Kidney epithelial cell (primary cell): ENCODE data around the gene UFSP2. TPM values are rescaled to one million over a fixed set of nuclear protein-coding genes. Genes with fewer than 3 reads are reported as not detected.

Source experiments
- DNase-seq: peaks from one replicate; pipeline ENCODE4 v3.0.0-alpha.2; 2010; ENCODE audit warnings: low read depth
- H3K27me3 ChIP-seq: 2 replicates; pipeline ENCODE4 v1.6.0; 2011; ENCODE audit warnings: low read length; ENCODE audit not compliant: control insufficient read depth, insufficient read depth
- H3K36me3 ChIP-seq: 2 replicates; pipeline ENCODE4 v1.5.1; 2011; ENCODE audit warnings: low read length; ENCODE audit not compliant: control insufficient read depth, insufficient read depth
- H3K4me3 ChIP-seq: 2 replicates; pipeline ENCODE4 v1.5.1; 2011; ENCODE audit warnings: low read depth, mild to moderate bottlenecking, control low read depth, low read length
- total RNA-seq: library from RNA; depleted of rRNA; stranded (reverse); fragments of >200 nt; gene quantifications from 2 replicates; pipeline ENCODE4 v1.2.3, GENCODE V29; 2015
- TF ChIP-seq, protein P1 (sequence below): IDR thresholded peaks from 2 replicates; pipeline ENCODE4 v1.5.1; 2011; ENCODE audit warnings: mild to moderate bottlenecking, moderate library complexity, low read length, control low read depth, inconsistent platforms; ENCODE audit not compliant: insufficient read depth, poor library complexity, severe bottlenecking

The UFSP2 gene
- total RNA-seq, 1 donor from 2014 or later, result 37.9 TPM

DNA sequence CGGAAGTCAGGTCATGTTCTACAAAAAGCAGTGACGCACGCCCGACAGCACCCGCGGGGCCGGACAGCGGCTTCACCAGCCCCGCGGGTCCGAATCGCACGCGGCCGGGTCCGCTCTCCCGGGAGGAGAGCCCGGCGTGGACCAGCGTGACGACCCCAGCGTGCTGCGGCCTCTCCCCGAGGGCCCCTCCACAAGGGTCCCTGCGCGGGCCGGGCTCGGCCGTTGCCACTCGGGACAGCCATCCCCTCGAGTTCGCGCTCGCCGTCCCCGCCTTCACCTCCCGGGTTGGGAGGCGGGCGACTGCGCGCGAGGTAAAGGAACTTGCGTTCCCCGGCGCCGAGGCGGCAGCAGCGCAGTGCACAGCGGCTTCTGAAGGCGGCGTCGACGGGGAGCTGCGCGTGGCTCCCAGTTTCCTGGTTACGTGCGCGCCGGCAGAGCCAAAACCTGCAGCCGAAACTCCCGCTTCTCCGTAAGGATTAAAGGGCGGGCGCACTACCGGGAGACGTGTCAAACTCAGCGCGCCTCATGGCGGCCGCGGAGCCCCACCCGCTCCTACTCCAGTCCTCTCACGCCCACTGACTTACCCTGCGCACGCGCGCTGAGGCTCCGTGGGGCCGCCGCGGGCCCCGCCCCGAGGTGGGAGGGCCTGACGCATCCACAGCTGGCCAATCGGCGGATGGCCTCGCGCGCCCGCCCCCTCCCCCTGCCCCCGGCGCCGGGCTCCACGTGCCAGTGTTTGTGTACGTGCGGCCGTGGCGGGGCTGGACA is 29.6 kb downstream of the UFSP2 start:
- Histone ChIP-seq H3K4me3 (peak overlapping the region; percentile 49), H3K27me3 (no peaks in the 10 kb centered on the region), H3K36me3 (no peaks in the 10 kb centered on the region)
- peak; percentile 85 for DNase-seq
- TF ChIP-seq, protein P1, sequence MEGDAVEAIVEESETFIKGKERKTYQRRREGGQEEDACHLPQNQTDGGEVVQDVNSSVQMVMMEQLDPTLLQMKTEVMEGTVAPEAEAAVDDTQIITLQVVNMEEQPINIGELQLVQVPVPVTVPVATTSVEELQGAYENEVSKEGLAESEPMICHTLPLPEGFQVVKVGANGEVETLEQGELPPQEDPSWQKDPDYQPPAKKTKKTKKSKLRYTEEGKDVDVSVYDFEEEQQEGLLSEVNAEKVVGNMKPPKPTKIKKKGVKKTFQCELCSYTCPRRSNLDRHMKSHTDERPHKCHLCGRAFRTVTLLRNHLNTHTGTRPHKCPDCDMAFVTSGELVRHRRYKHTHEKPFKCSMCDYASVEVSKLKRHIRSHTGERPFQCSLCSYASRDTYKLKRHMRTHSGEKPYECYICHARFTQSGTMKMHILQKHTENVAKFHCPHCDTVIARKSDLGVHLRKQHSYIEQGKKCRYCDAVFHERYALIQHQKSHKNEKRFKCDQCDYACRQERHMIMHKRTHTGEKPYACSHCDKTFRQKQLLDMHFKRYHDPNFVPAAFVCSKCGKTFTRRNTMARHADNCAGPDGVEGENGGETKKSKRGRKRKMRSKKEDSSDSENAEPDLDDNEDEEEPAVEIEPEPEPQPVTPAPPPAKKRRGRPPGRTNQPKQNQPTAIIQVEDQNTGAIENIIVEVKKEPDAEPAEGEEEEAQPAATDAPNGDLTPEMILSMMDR, result no peak

DNA sequence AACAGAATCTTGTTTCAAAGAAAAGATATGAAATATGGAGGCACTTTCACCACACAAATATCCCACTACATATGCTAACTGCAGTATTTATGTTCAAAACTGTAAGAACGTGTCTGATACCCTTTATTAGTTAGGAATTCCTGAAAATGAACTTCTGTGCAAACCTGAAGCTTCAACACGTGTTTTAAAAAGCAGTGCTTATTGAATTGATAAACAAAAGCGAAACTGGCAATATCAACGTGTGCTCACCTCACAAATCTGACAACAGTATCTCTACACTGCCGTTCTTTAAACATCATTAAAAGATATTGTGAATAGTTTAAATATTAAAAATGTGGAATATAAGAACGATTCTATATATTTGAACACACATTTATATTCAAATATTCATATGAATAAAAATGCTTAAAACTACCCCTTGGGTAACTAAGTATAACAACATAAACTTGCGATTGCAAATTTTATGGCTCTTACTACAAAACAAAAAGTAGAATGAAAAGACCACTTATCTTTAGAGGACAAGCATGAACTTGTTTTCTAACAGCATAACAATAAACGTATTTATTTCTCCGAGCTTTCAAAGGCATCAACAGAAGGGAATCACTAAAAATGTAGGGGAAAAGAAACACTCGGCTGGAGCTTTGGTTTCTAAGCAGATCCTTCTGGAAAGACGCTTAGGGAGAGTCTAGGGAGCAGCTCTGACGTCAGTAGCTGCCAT is 30.4 kb downstream of the UFSP2 start, which contains the start of gene LRP2BP:
Gene LRP2BP, minus strand, starts transcription at position 687 of the 718 bp plus-strand sequence. CDS start 17,738 bp downstream, outside the sequence.
- H3K27me3 ChIP-seq, result no peaks in the 10 kb centered on the region
- DNase-seq, result no peak
- no peaks in the 10 kb centered on the region for H3K36me3 ChIP-seq
- peak within 1 kb of the TSS; percentile 49 for H3K4me3 ChIP-seq
- TF ChIP-seq, protein P1, result no peak

DNA sequence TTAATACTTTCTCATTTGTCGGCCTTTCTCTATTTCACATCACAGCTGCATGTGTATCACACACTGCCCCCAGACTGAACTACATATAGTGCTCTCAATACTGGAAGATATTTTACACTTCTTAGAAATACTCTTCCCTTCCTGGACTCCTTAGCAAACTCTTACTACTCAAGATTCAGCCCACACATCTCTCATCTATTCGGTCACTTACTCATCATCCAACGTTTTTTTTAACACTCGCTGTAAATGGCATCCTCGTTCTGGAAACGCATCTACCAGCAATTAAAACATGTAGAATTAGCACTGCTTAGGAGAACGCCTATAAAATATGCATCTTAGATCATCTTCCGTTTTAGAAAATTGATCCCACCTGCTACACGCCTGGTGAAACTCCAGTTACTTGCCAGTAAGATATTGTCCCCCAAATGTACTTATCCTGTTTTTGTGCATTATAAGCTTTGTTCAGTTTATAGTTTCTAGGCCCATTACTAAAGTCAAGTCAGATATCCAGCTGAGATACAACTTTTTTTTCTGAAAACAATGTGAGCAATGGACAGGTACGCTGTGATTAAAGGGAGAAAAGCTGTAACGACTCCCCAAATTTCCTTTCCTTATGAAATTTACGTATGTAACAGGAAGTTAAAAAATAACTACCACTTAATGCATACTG is 31.1 kb downstream of the UFSP2 start:
- no peak overlapping the region for H3K4me3 ChIP-seq
- TF ChIP-seq, protein P1, result no peak
- no peaks in the 10 kb centered on the region for H3K27me3 ChIP-seq
- H3K36me3 ChIP-seq, result no peaks in the 10 kb centered on the region
- no peak for DNase-seq

DNA sequence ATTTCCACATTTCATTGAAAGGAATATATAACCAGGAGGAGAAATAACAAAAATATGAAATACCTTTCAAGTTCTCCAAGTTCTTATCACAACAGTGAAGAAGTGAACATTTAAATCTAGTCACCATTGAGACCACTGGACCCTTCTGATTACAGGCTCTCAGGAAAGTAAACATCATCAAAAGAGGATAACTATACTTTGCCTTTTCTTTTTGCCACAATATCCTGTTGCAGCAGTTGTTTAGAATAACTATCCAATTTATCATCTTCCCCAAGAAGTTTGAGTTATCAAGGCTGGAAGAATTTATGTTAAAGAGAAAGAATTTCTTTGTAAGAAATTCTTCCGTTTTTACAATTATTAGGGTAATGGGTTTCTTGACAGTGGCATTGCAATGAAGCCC is 33.6 kb downstream of the UFSP2 start:
- TF ChIP-seq, protein P1, result no peak
- no peak overlapping the region for H3K4me3 ChIP-seq
- no peaks in the 10 kb centered on the region for H3K27me3 ChIP-seq
- no peak for DNase-seq
- no peaks in the 10 kb centered on the region for H3K36me3 ChIP-seq

DNA sequence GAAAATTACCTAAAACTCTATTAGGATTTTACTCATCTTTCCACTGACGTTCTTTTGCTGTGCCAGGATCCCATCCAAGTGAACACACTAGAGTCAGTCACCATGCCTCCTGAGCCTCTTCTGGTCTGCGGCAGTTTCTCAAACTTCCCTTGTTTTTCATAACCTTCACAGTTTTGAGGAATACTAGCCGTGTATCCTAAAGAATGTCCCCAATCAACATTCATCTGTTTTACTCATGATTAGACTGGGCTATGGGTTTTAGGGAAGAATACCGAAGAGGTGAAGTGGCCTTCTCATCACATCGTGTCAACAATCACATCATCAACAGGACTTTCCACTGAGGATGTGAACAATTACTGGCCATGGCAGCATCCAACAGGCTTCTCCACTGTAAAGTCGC is 34.8 kb downstream of the UFSP2 start:
- Histone ChIP-seq H3K27me3 (no peaks in the 10 kb centered on the region), H3K36me3 (no peaks in the 10 kb centered on the region), H3K4me3 (no peak overlapping the region)
- no peak for DNase-seq
- TF ChIP-seq, protein P1, result no peak
